SJSA1 (cell line): ENCODE results near the gene C4A. TPM values are rescaled to one million over a fixed set of nuclear protein-coding genes. Genes with fewer than 3 reads are reported as not detected.
"Not testable (repeated sequence)": the region's sequence is repeated elsewhere in the genome, so short reads cannot be mapped to it uniquely, and the experiment has no call there.

Source experiments
- DNase-seq, 2 experiments: peaks; one replicate each; pipeline ENCODE4 v3.0.0-alpha.2; 2015 to 2020; ENCODE audit warnings: low spot score in 2 of 2, low read depth in 1 of 2
- H3K27ac ChIP-seq: fragments of 250-450 bp; sonication (Bioruptor Pico); 2 replicates; pipeline ENCODE4 v1.5.1; 2020; ENCODE audit warnings: mild to moderate bottlenecking, moderate library complexity
- H3K27me3 ChIP-seq: fragments of 250-450 bp; sonication (Bioruptor Pico); replicated peaks from 2 replicates; pipeline ENCODE4 v1.5.1; 2020; ENCODE audit warnings: mild to moderate bottlenecking, moderate library complexity
- H3K36me3 ChIP-seq: fragments of 250-450 bp; sonication (Bioruptor Pico); 2 replicates; pipeline ENCODE4 v1.5.1; 2020; ENCODE audit warnings: mild to moderate bottlenecking
- H3K4me1 ChIP-seq: fragments of 250-450 bp; sonication (Bioruptor Pico); replicated peaks from 2 replicates; pipeline ENCODE4 v1.6.1; 2021; ENCODE audit warnings: mild to moderate bottlenecking
- H3K4me3 ChIP-seq: fragments of 250-450 bp; sonication (Bioruptor Pico); 2 replicates; pipeline ENCODE4 v1.5.1; 2020; ENCODE audit warnings: mild to moderate bottlenecking
- H3K9me3 ChIP-seq: fragments of 250-450 bp; sonication (Bioruptor Pico); replicated peaks from 2 replicates; pipeline ENCODE4 v1.5.1; 2020; ENCODE audit warnings: mild to moderate bottlenecking
- total RNA-seq: library from RNA; depleted of rRNA; stranded (reverse); fragments of >200 nt; shearing (Covaris generic); gene quantifications from 2 replicates; pipeline ENCODE4 v1.2.3, GENCODE V29; 2014; rRNA removed

Gene C4A
- total RNA-seq, 1 experiment from 2014 or later = 1.4 TPM

- not testable (repeated sequence) for H3K27me3 ChIP-seq, H3K27ac ChIP-seq, DNase-seq, H3K4me3 ChIP-seq, H3K36me3 ChIP-seq, H3K9me3 ChIP-seq
- peaks cover 22% of the 10 kb centered on the region for H3K4me1 ChIP-seq
These were observed 67.3 kb downstream of the C4A start for GRCh38 chr6:32049149-32049548.

GRCh38 chr6:32049736-32050135 is 67.9 kb downstream of the C4A start:
- not testable (repeated sequence) for H3K9me3 ChIP-seq, H3K36me3 ChIP-seq, H3K4me3 ChIP-seq, DNase-seq, H3K27me3 ChIP-seq, H3K27ac ChIP-seq
- H3K4me1 ChIP-seq = peaks cover 22% of the 10 kb centered on the region

- Histone ChIP-seq H3K27me3 (no peaks in the 10 kb centered on the region), H3K36me3 (no peaks in the 10 kb centered on the region), H3K9me3 (no peaks in the 10 kb centered on the region), H3K4me1 (peaks cover 22% of the 10 kb centered on the region), H3K4me3 (no peak overlapping the region), H3K27ac (no peak overlapping the region)
- no peak for DNase-seq
These were observed 68.7 kb downstream of the C4A start for GRCh38 chr6:32050562-32050961.

Other genes with a start within 250 kb of the C4A start
- 1,071 and 1,205 TPM in 2 replicates for gene CLIC1, start 245.5 kb upstream of the C4A start, total RNA-seq
- 3.9 and 16.7 TPM in 2 replicates for gene MSH5, start 242.1 kb upstream of the C4A start, total RNA-seq
- 1.4 TPM in 1 of 2 replicates, not detected in the other for gene SAPCD1, start 219.4 kb upstream of the C4A start, total RNA-seq
- gene VWA7, start 204.7 kb upstream of the C4A start, total RNA-seq = not detected in 2 replicates
- gene VARS1, start 186.3 kb upstream of the C4A start, total RNA-seq = 23.1 and 39.5 TPM in 2 replicates
- 72.6 and 89.4 TPM in 2 replicates for gene LSM2, start 175.1 kb upstream of the C4A start, total RNA-seq
- 0.78 and 0.87 TPM in 2 replicates for gene HSPA1L, start 166.8 kb upstream of the C4A start, total RNA-seq
- 211 and 214 TPM in 2 replicates for gene HSPA1A, start 166.5 kb upstream of the C4A start, total RNA-seq
- 218 and 257 TPM in 2 replicates for gene HSPA1B, start 154.3 kb upstream of the C4A start, total RNA-seq
- gene NEU1, start 119.2 kb upstream of the C4A start, total RNA-seq = 38.1 and 38.6 TPM in 2 replicates
- not detected in 2 replicates for gene SLC44A4, start 103.1 kb upstream of the C4A start, total RNA-seq
- gene EHMT2, start 84.4 kb upstream of the C4A start, total RNA-seq = 33.8 and 40.4 TPM in 2 replicates
- 0.53 and 2.0 TPM in 2 replicates for gene ZBTB12, start 80.0 kb upstream of the C4A start, total RNA-seq
- gene C2, start 54.3 kb upstream of the C4A start, total RNA-seq = 0.47 and 0.53 TPM in 2 replicates
- gene CFB, start 36.0 kb upstream of the C4A start, total RNA-seq = 0.50 and 0.58 TPM in 2 replicates
- gene NELFE, start 23.1 kb upstream of the C4A start, total RNA-seq = 69.4 and 134 TPM in 2 replicates
- gene SKIC2, start 22.9 kb upstream of the C4A start, total RNA-seq = 34.5 and 35.5 TPM in 2 replicates
- gene DXO, start 9.9 kb upstream of the C4A start, total RNA-seq = 13.1 and 17.4 TPM in 2 replicates
- 0.28 and 1.5 TPM in 2 replicates for gene C4B, start 32.7 kb downstream of the C4A start, total RNA-seq
- not detected in 2 replicates for gene CYP21A2, start 56.4 kb downstream of the C4A start, total RNA-seq
- gene TNXB, start 127.3 kb downstream of the C4A start, total RNA-seq = 0.66 TPM in 1 of 2 replicates, not detected in the other
- 22.8 and 44.0 TPM in 2 replicates for gene ATF6B, start 146.2 kb downstream of the C4A start, total RNA-seq
- gene FKBPL, start 148.2 kb downstream of the C4A start, total RNA-seq = 5.7 and 10.5 TPM in 2 replicates
- gene PRRT1, start 169.9 kb downstream of the C4A start, total RNA-seq = not detected in 2 replicates
- gene PPT2, start 172.1 kb downstream of the C4A start, total RNA-seq = 10.3 and 38.2 TPM in 2 replicates
- 0.19 and 3.1 TPM in 2 replicates for gene EGFL8, start 182.5 kb downstream of the C4A start, total RNA-seq
- 40.9 and 65.4 TPM in 2 replicates for gene AGPAT1, start 194.0 kb downstream of the C4A start, total RNA-seq
- gene RNF5, start 196.3 kb downstream of the C4A start, total RNA-seq = 63.6 and 67.6 TPM in 2 replicates
- 0.76 TPM in 1 of 2 replicates, not detected in the other for gene AGER, start 202.2 kb downstream of the C4A start, total RNA-seq
- 11.8 and 13.2 TPM in 2 replicates for gene PBX2, start 208.1 kb downstream of the C4A start, total RNA-seq
- gene GPSM3, start 210.6 kb downstream of the C4A start, total RNA-seq = 15.3 and 16.2 TPM in 2 replicates
- 1.6 and 2.0 TPM in 2 replicates for gene NOTCH4, start 242.0 kb downstream of the C4A start, total RNA-seq